ENCODE measurements around the gene UBE2S.

UBE2S gene

GRCh38 chr19:55358943-55359908 is 48.4 kb downstream of the UBE2S start:
- no peak for DNase-seq

- DNase-seq = no peak
Observed at GRCh38 chr19:55358493-55358892, 49.1 kb downstream of the UBE2S start.

- DNase-seq = no peak
Observed at GRCh38 chr19:55355213-55355821, 52.3 kb downstream of the UBE2S start.

- no peak for DNase-seq
Observed at GRCh38 chr19:55354698-55355212, 52.8 kb downstream of the UBE2S start, which contains the start of gene COX6B2. Gene COX6B2 (minus strand): TSS chr19:55354719. CDS start chr19:55354521, 198 bp downstream.

- no peak for DNase-seq
Observed at GRCh38 chr19:55353803-55354697, 53.5 kb downstream of the UBE2S start.

GRCh38 chr19:55353356-55353802 is 54.2 kb downstream of the UBE2S start:
- DNase-seq = no peak

GRCh38 chr19:55352549-55353145 is 54.9 kb downstream of the UBE2S start:
- DNase-seq = no peak

- no peak for DNase-seq
Observed at GRCh38 chr19:55352040-55352439, 55.5 kb downstream of the UBE2S start.

GRCh38 chr19:55350620-55351315 is 56.8 kb downstream of the UBE2S start:
- DNase-seq = no peak
